K562 (cell line): ENCODE measurements around the gene AKR1A1. TPM values are rescaled to one million over a fixed set of nuclear protein-coding genes. Genes with fewer than 3 reads are reported as not detected.

Experiments
- ATAC-seq: fragments of 200-7000 bp; cut with Tn5 transposase; 3 replicates; pipeline ENCODE4 v1.9.1; 2020; ENCODE audit warnings: moderate library complexity
- BruUV-seq: library from RNA; stranded (reverse); fragments of 400-500 nt; replicated peaks from 2 replicates; lab custom pipeline; 2021; lab: Mats Ljungman, UMichigan
- CTCF ChIA-PET: fragments of 300-600 bp; formaldehyde crosslinking; extraction: SDS; loops from one replicate; lab custom pipeline; 2021; ENCODE audit warnings: low intra/inter-chr PET ratio; lab: Yijun Ruan, JAX
- POLR2A ChIA-PET: fragments of 300-600, 350-650 bp; sonication (Branson Sonifier 250); formaldehyde crosslinking; extraction: SDS; loops from one replicate; lab custom pipeline; 2021; ENCODE audit warnings: antibody characterized with exemption, inconsistent platforms; lab: Yijun Ruan, JAX
- DNase-seq, 4 experiments: peaks; one replicate each; pipeline versions ENCODE4 v3.0.0 to v3.0.0-alpha.2; 2011 to 2018; ENCODE audit warnings: low spot score in 3 of 4, mixed read lengths in 3 of 4; ENCODE audit errors: extremely low read depth in 1 of 4
- FAIRE-seq: peaks from 2 replicates; lab custom pipeline; 2011; peaks lifted over from hg19 to GRCh38; lab: Jason Lieb, UNC
- H2AFZ ChIP-seq: 2 replicates; pipeline ENCODE4 v1.6.0; 2011; ENCODE audit warnings: low read depth, low read length, control low read depth, inconsistent platforms
- H3K27ac ChIP-seq: fragments of 200-600 bp; 3 replicates; pipeline ENCODE4 v1.8.0; 2011; ENCODE audit warnings: low read depth, mild to moderate bottlenecking, control low read depth, inconsistent platforms, low read length, moderate library complexity, mixed read lengths; ENCODE audit errors: extremely low read depth
- H3K27me3 ChIP-seq, 2 experiments: fragments of 300-600 bp in 1 of 2; 2 replicates in 1 of 2; 3 replicates in 1 of 2; pipeline versions ENCODE4 v1.6.0 to v1.8.0; 2011; ENCODE audit warnings: inconsistent platforms in 2 of 2, low read length in 2 of 2, mild to moderate bottlenecking in 1 of 2, mixed read lengths in 1 of 2, moderate library complexity in 1 of 2; ENCODE audit not compliant: control insufficient read depth in 2 of 2, insufficient read depth in 2 of 2
- H3K36me3 ChIP-seq: fragments of 300-600 bp; 3 replicates; pipeline ENCODE4 v1.8.0; 2011; ENCODE audit warnings: mild to moderate bottlenecking, low read length, inconsistent platforms; ENCODE audit not compliant: control insufficient read depth, insufficient read depth
- H3K4me1 ChIP-seq, 2 experiments: fragments of 200-600 bp in 1 of 2; replicated peaks in 1 of 2; 2 replicates in 1 of 2; 3 replicates in 1 of 2; pipeline versions ENCODE4 v1.5.1 to v1.8.0; 2011; ENCODE audit warnings: inconsistent platforms in 2 of 2, low read length in 2 of 2, mild to moderate bottlenecking in 1 of 2, mixed read lengths in 1 of 2, moderate library complexity in 1 of 2; ENCODE audit not compliant: control insufficient read depth in 2 of 2, insufficient read depth in 2 of 2
- H3K4me2 ChIP-seq: 2 replicates; pipeline ENCODE4 v1.6.1; 2011; ENCODE audit warnings: low read length, control low read depth, inconsistent platforms, mixed read lengths; ENCODE audit not compliant: insufficient read depth
- H3K4me3 ChIP-seq: fragments of 200-600 bp; sonication (generic), shearing (Covaris generic); 2 replicates; pipeline ENCODE4 v1.5.1; 2016; ENCODE audit warnings: control low read depth, inconsistent platforms
- H3K79me2 ChIP-seq: fragments of 200-600 bp; 3 replicates; pipeline ENCODE4 v1.8.0; 2011; ENCODE audit warnings: low read length, inconsistent platforms; ENCODE audit not compliant: control insufficient read depth, insufficient read depth
- H3K9ac ChIP-seq, 2 experiments: 2 replicates each; pipeline versions ENCODE4 v1.6.0 to v1.6.1; 2011; ENCODE audit warnings: low read depth in 2 of 2, low read length in 2 of 2, control low read depth in 1 of 2, inconsistent platforms in 1 of 2, mild to moderate bottlenecking in 1 of 2, mixed read lengths in 1 of 2; ENCODE audit not compliant: insufficient read depth in 1 of 2
- H3K9me1 ChIP-seq: one replicate; pipeline ENCODE4 v1.6.0; 2011; ENCODE audit warnings: inconsistent platforms, mild to moderate bottlenecking, low read length, moderate library complexity; ENCODE audit not compliant: control insufficient read depth, insufficient read depth
- H3K9me3 ChIP-seq: replicated peaks from 2 replicates; pipeline ENCODE4 v1.5.1; 2011; ENCODE audit warnings: low read depth, low read length, inconsistent platforms; ENCODE audit not compliant: control insufficient read depth, insufficient read depth
- H4K20me1 ChIP-seq: replicated peaks from 2 replicates; pipeline ENCODE4 v1.6.1; 2011; ENCODE audit warnings: low read length, inconsistent platforms, mixed read lengths; ENCODE audit not compliant: control insufficient read depth, insufficient read depth
- BHLHE40 ChIP-seq: IDR thresholded peaks from 2 replicates; pipeline ENCODE4 v1.6.1; 2011; ENCODE audit warnings: low read length, improper control_type of control experiment
- CREB1 ChIP-seq, 2 experiments: sonication (generic) in 1 of 2; formaldehyde crosslinking in 1 of 2; IDR thresholded peaks; 2 replicates each; pipeline versions ENCODE4 v1.6.1 to v1.8.0; 2012 to 2022; ENCODE audit warnings: inconsistent platforms in 1 of 2, mild to moderate bottlenecking in 1 of 2, missing genetic modification reagents in 1 of 2, moderate library complexity in 1 of 2
- FOXM1 ChIP-seq, 2 experiments: fragments of 450-650 bp in 1 of 2; sonication (generic) in 1 of 2; formaldehyde crosslinking in 1 of 2; IDR thresholded peaks; 2 replicates each; pipeline versions ENCODE4 v1.6.1 to v1.9.0; 2017 to 2022; ENCODE audit warnings: low read depth in 2 of 2, mild to moderate bottlenecking in 2 of 2, missing genetic modification reagents in 1 of 2, moderate library complexity in 1 of 2
- NEUROD1 ChIP-seq: fragments of 150-350 bp; IDR thresholded peaks from 2 replicates; pipeline ENCODE4 v1.6.1; 2014; ENCODE audit warnings: borderline replicate concordance, low read length, low read depth; ENCODE audit not compliant: partially characterized antibody
- PPARD ChIP-seq: fragments of 250-450 bp; sonication (Bioruptor Pico); IDR thresholded peaks from 2 replicates; pipeline ENCODE4 v1.8.0; 2022; ENCODE audit warnings: inconsistent platforms, mild to moderate bottlenecking, moderate library complexity
- TCF15 ChIP-seq: fragments of 250-450 bp; sonication (Bioruptor Pico); IDR thresholded peaks from 2 replicates; pipeline ENCODE4 v1.8.0; 2022; ENCODE audit warnings: moderate library complexity, mild to moderate bottlenecking, inconsistent platforms
- TRIM28 ChIP-seq: fragments of 450-650 bp; IDR thresholded peaks from 2 replicates; pipeline ENCODE4 v1.6.1; 2017
- ZC3H11A ChIP-seq: IDR thresholded peaks from 2 replicates; pipeline ENCODE4 v1.6.1; 2012; ENCODE audit warnings: low read depth, low read length, improper control_type of control experiment
- ZNF785 ChIP-seq: fragments of 250-450 bp; sonication (Bioruptor Pico); IDR thresholded peaks from 2 replicates; pipeline ENCODE4 v1.4.0; 2020; ENCODE audit warnings: mild to moderate bottlenecking
- ZNF830 ChIP-seq: fragments of 250-450 bp; sonication (Bioruptor Pico); IDR thresholded peaks from 2 replicates; pipeline ENCODE4 v1.5.0; 2021; ENCODE audit warnings: mild to moderate bottlenecking
- WGBS: fragments of 100-300 bp; shearing (Covaris generic); methylation state at CpG from one replicate; pipeline ENCODE4 v1.1.6; 2016; ENCODE audit warnings: low coverage, mixed read lengths; ENCODE audit not compliant: insufficient coverage; ENCODE audit errors: missing lambda C conversion rate; 5-methylcytosine and 5-hydroxymethylcytosine counted together
- in situ Hi-C: fragments of 300-500 bp; cut with MboI; formaldehyde crosslinking; loops from 4 replicates; pipeline ENCODE4 v1.15.0; 2018; ENCODE audit warnings: inconsistent platforms, mixed read lengths
- intact Hi-C: fragments of 100-400 bp; cut with micrococcal nuclease; formaldehyde crosslinking; loops from 2 replicates; pipeline ENCODE4 v1.14.2; 2022
- polyA plus RNA-seq, 8 experiments: library from polyadenylated mRNA; depleted of rRNA in 4 of 8; stranded (reverse) in 5 of 8; unstranded in 3 of 8; fragments of >200 nt; fragmentation: Nextera tagmentation in 2 of 8; fragmentation: Illumina TruSeq in 1 of 8; extraction: Ambion mirVana in 2 of 8; extraction: Trizol in 1 of 8; gene quantifications; 2 replicates each; pipeline versions ENCODE4 v1.2.1 to v1.2.3, GENCODE V29; 2011 to 2014; ENCODE audit warnings: inconsistent platforms in 1 of 8, missing spikeins in 1 of 8
- total RNA-seq, 7 experiments: library from RNA; depleted of rRNA in 6 of 7; stranded (reverse); fragments of >200 nt in 6 of 7; fragmentation: Illumina TruSeq in 2 of 7; extraction: Trizol in 2 of 7; gene quantifications; 2 replicates each; pipeline versions ENCODE4 v1.2.1 to v1.2.3, GENCODE V29; 2011 to 2021; ENCODE audit warnings: low replicate concordance in 1 of 7
- TF ChIP-seq, protein P1 (sequence below): sonication (generic); formaldehyde crosslinking; IDR thresholded peaks from 2 replicates; pipeline ENCODE4 v1.8.0; 2022; ENCODE audit warnings: missing genetic modification reagents, mild to moderate bottlenecking, borderline replicate concordance
- TF ChIP-seq, protein P2 (sequence below): fragments of 250-450 bp; sonication (Bioruptor Pico); IDR thresholded peaks from 2 replicates; pipeline ENCODE4 v1.4.0; 2020; ENCODE audit warnings: mild to moderate bottlenecking, moderate library complexity
- TF ChIP-seq, protein P3 (sequence below): sonication (generic); formaldehyde crosslinking; IDR thresholded peaks from 2 replicates; pipeline ENCODE4 v1.5.0; 2020; ENCODE audit warnings: missing genetic modification reagents

AKR1A1 gene
- total and polyA plus RNA-seq, 9 of the 15 experiments (the other 6 are each of a cell fraction or from before 2014, with no cell fraction given) = 68.6 to 211 (median 132) TPM

DNA sequence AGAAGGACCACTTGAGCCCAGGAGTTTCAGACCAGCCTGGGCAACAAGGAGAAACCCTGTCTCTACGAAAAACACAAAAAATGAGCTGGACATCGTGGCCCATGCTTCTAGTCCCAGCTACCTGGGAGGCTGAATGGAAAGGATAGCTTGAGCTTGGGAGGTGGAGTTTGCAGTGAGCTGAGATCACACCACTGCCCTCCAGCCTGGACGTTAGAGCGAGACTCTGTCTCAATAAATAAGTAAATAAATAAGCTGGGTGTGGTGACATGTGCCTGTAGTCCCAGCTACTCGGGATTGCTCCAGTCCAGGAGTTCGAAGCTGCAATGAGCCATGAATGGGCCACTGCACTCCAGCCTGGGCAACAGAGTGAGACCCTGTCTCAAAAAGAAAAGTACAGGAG is 3.6 kb downstream of the AKR1A1 start:
- peaks cover 46% of the 10 kb centered on the region for H3K36me3 ChIP-seq
- no TSS peak for BruUV-seq
- ChIA-PET POLR2A (interaction anchor here (0.5 to 5.3 kb wide), 10 partner anchors 9 to 196 kb away, joined by 3 to 83 read pairs (median 5); partner anchors contain the start of genes NASP and PRDX1), CTCF (no interaction called here)
- intact Hi-C loops = no loop called here
- ATAC-seq (no peak), DNase-seq (no peak), FAIRE-seq (no peak)
- no peaks in the 10 kb centered on the region; a peak in 1 of 5 replicates for H3K27me3 ChIP-seq
- no peak overlapping the region for H3K27ac ChIP-seq
- 82% methylated on average over 6 of the region's 6 CpGs for WGBS
- H3K4me1 ChIP-seq = peaks cover 10 to 17% of the 10 kb centered on the region in 2 experiments; a peak in 3 of 5 replicates
- H3K9ac ChIP-seq = no peak overlapping the region; a peak in 1 of 4 replicates
- peaks cover 40% of the 10 kb centered on the region for H3K79me2 ChIP-seq
- no peak overlapping the region for H2AFZ ChIP-seq
- TF ChIP-seq, protein P1, sequence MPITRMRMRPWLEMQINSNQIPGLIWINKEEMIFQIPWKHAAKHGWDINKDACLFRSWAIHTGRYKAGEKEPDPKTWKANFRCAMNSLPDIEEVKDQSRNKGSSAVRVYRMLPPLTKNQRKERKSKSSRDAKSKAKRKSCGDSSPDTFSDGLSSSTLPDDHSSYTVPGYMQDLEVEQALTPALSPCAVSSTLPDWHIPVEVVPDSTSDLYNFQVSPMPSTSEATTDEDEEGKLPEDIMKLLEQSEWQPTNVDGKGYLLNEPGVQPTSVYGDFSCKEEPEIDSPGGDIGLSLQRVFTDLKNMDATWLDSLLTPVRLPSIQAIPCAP (CRISPR knock-in tag) = no peak
- TF ChIP-seq, protein P2, sequence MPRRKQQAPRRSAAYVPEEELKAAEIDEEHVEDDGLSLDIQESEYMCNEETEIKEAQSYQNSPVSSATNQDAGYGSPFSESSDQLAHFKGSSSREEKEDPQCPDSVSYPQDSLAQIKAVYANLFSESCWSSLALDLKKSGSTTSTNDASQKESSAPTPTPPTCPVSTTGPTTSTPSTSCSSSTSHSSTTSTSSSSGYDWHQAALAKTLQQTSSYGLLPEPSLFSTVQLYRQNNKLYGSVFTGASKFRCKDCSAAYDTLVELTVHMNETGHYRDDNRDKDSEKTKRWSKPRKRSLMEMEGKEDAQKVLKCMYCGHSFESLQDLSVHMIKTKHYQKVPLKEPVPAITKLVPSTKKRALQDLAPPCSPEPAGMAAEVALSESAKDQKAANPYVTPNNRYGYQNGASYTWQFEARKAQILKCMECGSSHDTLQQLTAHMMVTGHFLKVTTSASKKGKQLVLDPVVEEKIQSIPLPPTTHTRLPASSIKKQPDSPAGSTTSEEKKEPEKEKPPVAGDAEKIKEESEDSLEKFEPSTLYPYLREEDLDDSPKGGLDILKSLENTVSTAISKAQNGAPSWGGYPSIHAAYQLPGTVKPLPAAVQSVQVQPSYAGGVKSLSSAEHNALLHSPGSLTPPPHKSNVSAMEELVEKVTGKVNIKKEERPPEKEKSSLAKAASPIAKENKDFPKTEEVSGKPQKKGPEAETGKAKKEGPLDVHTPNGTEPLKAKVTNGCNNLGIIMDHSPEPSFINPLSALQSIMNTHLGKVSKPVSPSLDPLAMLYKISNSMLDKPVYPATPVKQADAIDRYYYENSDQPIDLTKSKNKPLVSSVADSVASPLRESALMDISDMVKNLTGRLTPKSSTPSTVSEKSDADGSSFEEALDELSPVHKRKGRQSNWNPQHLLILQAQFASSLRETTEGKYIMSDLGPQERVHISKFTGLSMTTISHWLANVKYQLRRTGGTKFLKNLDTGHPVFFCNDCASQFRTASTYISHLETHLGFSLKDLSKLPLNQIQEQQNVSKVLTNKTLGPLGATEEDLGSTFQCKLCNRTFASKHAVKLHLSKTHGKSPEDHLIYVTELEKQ (CRISPR knock-in tag) = no peak
- TF ChIP-seq BHLHE40 (no peak), NEUROD1 (no peak), PPARD (no peak), ZC3H11A (no peak), ZNF830 (CRISPR knock-in tag) (no peak), ZNF785 (CRISPR knock-in tag) (no peak), TRIM28 (no peak), CREB1 (IDR thresholded peaks at IDR 0.05) (no peak), CREB1 (CRISPR knock-in tag; IDR thresholded peaks at IDR 0.05) (no peak), TCF15 (no peak), FOXM1 (IDR thresholded peaks at IDR 0.05; ENCODE audit: low read depth) (no peak), FOXM1 (CRISPR knock-in tag; IDR thresholded peaks at IDR 0.05; ENCODE audit: low read depth) (no peak)
- TF ChIP-seq, protein P3, sequence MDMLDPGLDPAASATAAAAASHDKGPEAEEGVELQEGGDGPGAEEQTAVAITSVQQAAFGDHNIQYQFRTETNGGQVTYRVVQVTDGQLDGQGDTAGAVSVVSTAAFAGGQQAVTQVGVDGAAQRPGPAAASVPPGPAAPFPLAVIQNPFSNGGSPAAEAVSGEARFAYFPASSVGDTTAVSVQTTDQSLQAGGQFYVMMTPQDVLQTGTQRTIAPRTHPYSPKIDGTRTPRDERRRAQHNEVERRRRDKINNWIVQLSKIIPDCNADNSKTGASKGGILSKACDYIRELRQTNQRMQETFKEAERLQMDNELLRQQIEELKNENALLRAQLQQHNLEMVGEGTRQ = no peak
- no peak overlapping the region for H3K4me3 ChIP-seq
- no peaks in the 10 kb centered on the region for H3K9me3 ChIP-seq
- no peaks in the 10 kb centered on the region for H3K9me1 ChIP-seq
- H3K4me2 ChIP-seq = no peak overlapping the region
- no peaks in the 10 kb centered on the region for H4K20me1 ChIP-seq
- in situ Hi-C loops = no loop called here
